A549 (cell line): Measurements from ENCODE around the gene RTEL1. TPM values are rescaled to one million over a fixed set of nuclear protein-coding genes. Genes with fewer than 3 reads are reported as not detected.

Source experiments
- ATAC-seq, 2 experiments: fragments of 200-7000 bp in 1 of 2; fragments of >200 bp in 1 of 2; cut with Nextera tagmentation in 1 of 2; cut with Tn5 transposase in 1 of 2; 3 replicates each; pipeline versions ENCODE4 v1.8.0 to v1.9.1; 2018 to 2020; ENCODE audit warnings: mild to moderate bottlenecking in 1 of 2, moderate library complexity in 1 of 2
- CTCF ChIA-PET: fragments of 300-600 bp; sonication (Branson Sonifier 250); formaldehyde crosslinking; extraction: SDS; loops from one replicate; lab custom pipeline; 2021; ENCODE audit warnings: antibody characterized with exemption, inconsistent platforms; lab: Yijun Ruan, JAX
- POLR2A ChIA-PET: fragments of 350-600 bp; formaldehyde crosslinking; extraction: SDS; loops from one replicate; lab custom pipeline; 2021; ENCODE audit warnings: antibody characterized with exemption, inconsistent platforms; lab: Yijun Ruan, JAX
- DNase-seq, 2 experiments: peaks; one replicate each; pipeline versions ENCODE4 v3.0.0 to v3.0.0-alpha.2; 2011 to 2016; ENCODE audit warnings: low read depth in 1 of 2, low spot score in 1 of 2
- FAIRE-seq: peaks from 2 replicates; lab custom pipeline; 2011; peaks lifted over from hg19 to GRCh38; lab: Jason Lieb, UNC
- H3K27ac ChIP-seq, 2 experiments: fragments of >200 bp; sonication (Bioruptor Twin); formaldehyde crosslinking; 3 replicates each; pipeline ENCODE4 v1.5.1; 2016 to 2017
- H3K4me1 ChIP-seq: fragments of >200 bp; sonication (Bioruptor Twin); formaldehyde crosslinking; 3 replicates; pipeline ENCODE4 v1.6.1; 2016
- H3K4me2 ChIP-seq: fragments of >200 bp; sonication (Bioruptor Twin); formaldehyde crosslinking; 3 replicates; pipeline ENCODE4 v1.6.1; 2016
- H3K4me3 ChIP-seq: fragments of >200 bp; sonication (Bioruptor Twin); formaldehyde crosslinking; 3 replicates; pipeline ENCODE4 v1.5.1; 2016
- H3K9me3 ChIP-seq: fragments of >200 bp; sonication (Bioruptor Twin); formaldehyde crosslinking; 3 replicates; pipeline ENCODE4 v1.6.1; 2016
- CHD2 ChIP-seq: fragments of 150-350 bp; IDR thresholded peaks from 2 replicates; pipeline ENCODE4 v1.6.1; 2014; ENCODE audit warnings: low read length; ENCODE audit not compliant: partially characterized antibody
- FOSB ChIP-seq: fragments of 250-450 bp; sonication (Bioruptor Pico); IDR thresholded peaks from 2 replicates; pipeline ENCODE4 v1.5.0; 2020; ENCODE audit warnings: mild to moderate bottlenecking, moderate library complexity
- HEYL ChIP-seq: fragments of 250-450 bp; sonication (Bioruptor Pico); IDR thresholded peaks from 2 replicates; pipeline ENCODE4 v1.8.0; 2021; ENCODE audit warnings: mild to moderate bottlenecking, moderate library complexity
- MYC ChIP-seq: IDR thresholded peaks from 2 replicates; pipeline ENCODE4 v1.6.1; 2012; ENCODE audit warnings: mild to moderate bottlenecking, inconsistent platforms, low read length, improper control_type of control experiment, borderline replicate concordance
- NR3C1 ChIP-seq: fragments of >200 bp; sonication (Bioruptor Twin); formaldehyde crosslinking; IDR thresholded peaks from 3 replicates; pipeline ENCODE4 v1.6.1; 2017
- ZFP36 ChIP-seq: fragments of 450-650 bp; IDR thresholded peaks from 2 replicates; pipeline ENCODE4 v1.6.1; 2014; ENCODE audit warnings: borderline replicate concordance; ENCODE audit not compliant: partially characterized antibody
- WGBS: methylation state at CpG from one replicate; pipeline ENCODE4 v1.1.6; 2017; ENCODE audit errors: missing lambda C conversion rate; 5-methylcytosine and 5-hydroxymethylcytosine counted together
- polyA plus RNA-seq, 4 experiments: library from polyadenylated mRNA; depleted of rRNA in 3 of 4; stranded (reverse); fragments of >200 nt; fragmentation: RNase III in 1 of 4; extraction: RNeasy Plus Mini Kit Qiagen cat#74134 plus additional on column Dnase treatment in 1 of 4; gene quantifications; 2 replicates in 3 of 4; 3 replicates in 1 of 4; pipeline ENCODE4 v1.2.3, GENCODE V29; 2011 to 2017
- TF ChIP-seq, protein P1 (sequence below): fragments of 200-600 bp; sonication (generic); IDR thresholded peaks from 2 replicates; pipeline ENCODE4 v1.6.1; 2016; ENCODE audit warnings: antibody characterized with exemption, mild to moderate bottlenecking, moderate library complexity
- TF ChIP-seq, protein P2 (sequence below): IDR thresholded peaks from 2 replicates; pipeline ENCODE4 v1.6.1; 2012; ENCODE audit warnings: low read depth, borderline replicate concordance

Gene RTEL1
- polyA plus RNA-seq, 2 of the 4 experiments (the other 2 are of a cell fraction): 11.3 to 12.6 TPM

DNA sequence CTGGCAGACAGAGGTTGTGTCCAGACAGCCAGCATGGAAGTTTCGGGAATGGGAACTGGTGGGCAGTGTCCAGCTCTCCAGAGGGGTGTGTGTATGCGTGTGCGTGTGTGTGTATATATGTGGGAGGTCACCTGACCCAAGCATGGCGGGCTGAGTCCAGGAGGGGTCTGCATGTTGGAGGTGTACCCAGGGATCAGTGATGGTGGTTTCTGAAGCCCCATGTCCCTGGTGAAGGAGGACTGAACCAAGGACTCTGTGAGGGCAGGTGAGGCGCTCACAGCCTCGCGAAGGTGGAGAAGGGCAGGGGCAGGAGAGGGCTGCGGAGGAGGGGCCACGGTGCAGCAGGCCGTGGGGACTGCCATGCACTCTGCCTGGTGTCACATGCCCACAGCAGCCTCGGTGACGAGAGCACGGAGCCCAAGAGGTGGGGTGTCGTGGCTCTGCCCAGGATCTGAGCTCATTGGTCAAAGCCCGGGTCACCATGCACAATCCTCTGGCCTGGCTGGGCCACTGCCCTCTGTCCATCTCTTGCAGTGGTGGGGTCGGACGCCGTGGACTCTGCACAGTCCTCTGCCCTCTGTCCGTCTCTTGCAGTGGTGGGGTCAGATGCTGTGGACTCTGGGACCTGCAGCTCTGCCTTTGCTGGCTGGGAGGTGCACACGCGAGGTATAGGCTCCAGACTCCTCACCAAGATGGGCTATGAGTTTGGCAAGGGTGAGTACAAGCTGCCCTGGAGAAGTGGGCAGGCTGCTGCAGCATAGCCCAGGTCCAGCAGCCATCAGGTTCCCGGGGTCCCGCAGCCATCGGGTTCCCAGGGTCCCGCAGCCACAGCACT, 76.2 kb downstream of the RTEL1 start:
- H3K27ac ChIP-seq: no peak overlapping the region
- no peak overlapping the region for H3K4me3 ChIP-seq
- DNase-seq (no peak), FAIRE-seq (no peak), ATAC-seq (no peak)
- CTCF ChIA-PET: interaction anchor here (0.8 to 1.8 kb wide), 4 partner anchors 12 to 196 kb away, joined by 3 to 6 read pairs (median 3); partner anchors contain the start of gene PTK6
- 89% methylated on average over 23 of the region's 25 CpGs for WGBS
- TF ChIP-seq NR3C1 (no peak), MYC (no peak), ZFP36 (no peak)
- TF ChIP-seq, protein P1, sequence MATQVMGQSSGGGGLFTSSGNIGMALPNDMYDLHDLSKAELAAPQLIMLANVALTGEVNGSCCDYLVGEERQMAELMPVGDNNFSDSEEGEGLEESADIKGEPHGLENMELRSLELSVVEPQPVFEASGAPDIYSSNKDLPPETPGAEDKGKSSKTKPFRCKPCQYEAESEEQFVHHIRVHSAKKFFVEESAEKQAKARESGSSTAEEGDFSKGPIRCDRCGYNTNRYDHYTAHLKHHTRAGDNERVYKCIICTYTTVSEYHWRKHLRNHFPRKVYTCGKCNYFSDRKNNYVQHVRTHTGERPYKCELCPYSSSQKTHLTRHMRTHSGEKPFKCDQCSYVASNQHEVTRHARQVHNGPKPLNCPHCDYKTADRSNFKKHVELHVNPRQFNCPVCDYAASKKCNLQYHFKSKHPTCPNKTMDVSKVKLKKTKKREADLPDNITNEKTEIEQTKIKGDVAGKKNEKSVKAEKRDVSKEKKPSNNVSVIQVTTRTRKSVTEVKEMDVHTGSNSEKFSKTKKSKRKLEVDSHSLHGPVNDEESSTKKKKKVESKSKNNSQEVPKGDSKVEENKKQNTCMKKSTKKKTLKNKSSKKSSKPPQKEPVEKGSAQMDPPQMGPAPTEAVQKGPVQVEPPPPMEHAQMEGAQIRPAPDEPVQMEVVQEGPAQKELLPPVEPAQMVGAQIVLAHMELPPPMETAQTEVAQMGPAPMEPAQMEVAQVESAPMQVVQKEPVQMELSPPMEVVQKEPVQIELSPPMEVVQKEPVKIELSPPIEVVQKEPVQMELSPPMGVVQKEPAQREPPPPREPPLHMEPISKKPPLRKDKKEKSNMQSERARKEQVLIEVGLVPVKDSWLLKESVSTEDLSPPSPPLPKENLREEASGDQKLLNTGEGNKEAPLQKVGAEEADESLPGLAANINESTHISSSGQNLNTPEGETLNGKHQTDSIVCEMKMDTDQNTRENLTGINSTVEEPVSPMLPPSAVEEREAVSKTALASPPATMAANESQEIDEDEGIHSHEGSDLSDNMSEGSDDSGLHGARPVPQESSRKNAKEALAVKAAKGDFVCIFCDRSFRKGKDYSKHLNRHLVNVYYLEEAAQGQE: no peak
- TF ChIP-seq, protein P2, sequence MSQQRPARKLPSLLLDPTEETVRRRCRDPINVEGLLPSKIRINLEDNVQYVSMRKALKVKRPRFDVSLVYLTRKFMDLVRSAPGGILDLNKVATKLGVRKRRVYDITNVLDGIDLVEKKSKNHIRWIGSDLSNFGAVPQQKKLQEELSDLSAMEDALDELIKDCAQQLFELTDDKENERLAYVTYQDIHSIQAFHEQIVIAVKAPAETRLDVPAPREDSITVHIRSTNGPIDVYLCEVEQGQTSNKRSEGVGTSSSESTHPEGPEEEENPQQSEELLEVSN: no peak
- no peak overlapping the region for H3K4me2 ChIP-seq
- no peaks in the 10 kb centered on the region for H3K9me3 ChIP-seq
- POLR2A ChIA-PET: no interaction called here
- H3K4me1 ChIP-seq: peaks cover 5% of the 10 kb centered on the region

DNA sequence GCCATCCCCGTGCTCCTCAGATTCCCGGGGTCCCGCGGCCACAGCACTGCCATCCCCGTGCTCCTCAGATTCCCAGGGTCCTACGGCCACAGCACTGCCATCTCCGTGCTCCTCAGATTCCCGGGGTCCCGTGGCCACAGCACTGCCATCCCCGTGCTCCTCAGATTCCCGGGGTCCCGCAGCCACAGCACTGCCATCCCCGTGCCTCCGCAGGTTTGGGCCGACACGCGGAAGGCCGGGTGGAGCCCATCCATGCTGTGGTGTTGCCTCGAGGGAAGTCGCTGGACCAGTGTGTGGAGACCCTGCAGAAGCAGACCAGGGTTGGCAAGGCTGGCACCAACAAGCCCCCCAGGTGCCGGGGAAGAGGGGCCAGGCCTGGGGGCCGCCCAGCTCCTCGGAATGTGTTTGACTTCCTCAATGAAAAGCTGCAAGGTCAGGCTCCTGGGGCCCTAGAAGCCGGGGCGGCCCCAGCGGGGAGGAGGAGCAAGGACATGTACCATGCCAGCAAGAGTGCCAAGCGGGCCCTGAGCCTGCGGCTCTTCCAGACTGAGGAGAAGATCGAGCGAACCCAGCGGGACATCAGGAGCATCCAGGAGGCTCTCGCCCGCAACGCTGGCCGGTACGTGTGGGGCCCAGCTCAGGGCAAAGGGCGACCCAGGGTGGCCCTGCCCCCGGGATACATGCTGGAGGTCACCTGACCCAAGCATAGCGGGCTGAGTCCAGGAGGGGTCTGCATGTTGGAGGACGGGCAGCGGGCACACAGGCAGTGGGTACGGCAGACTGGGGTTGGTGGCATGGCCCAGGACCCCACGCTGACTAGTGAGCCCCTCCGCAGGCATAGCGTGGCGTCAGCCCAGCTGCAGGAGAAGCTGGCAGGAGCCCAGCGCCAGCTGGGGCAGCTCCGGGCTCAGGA, 77.1 kb downstream of the RTEL1 start:
- no peak for FAIRE-seq
- CTCF ChIA-PET: interaction anchor here (0.8 to 1.8 kb wide), 6 partner anchors 13 to 197 kb away, joined by 3 to 7 read pairs (median 4); partner anchors contain the start of genes PTK6 and TPD52L2

More for the DNA sequence above, 77.1 kb downstream of the RTEL1 start:
- no peak overlapping the region for H3K4me2 ChIP-seq
- DNase-seq (no peak), ATAC-seq (no peak)
- no peaks in the 10 kb centered on the region for H3K9me3 ChIP-seq
- TF ChIP-seq, protein P1: no peak
- no peak for TF ChIP-seq HEYL
- no peak for TF ChIP-seq ZFP36
- no peak for TF ChIP-seq FOSB (CRISPR knock-in tag)
- TF ChIP-seq CHD2: no peak
- H3K4me3 ChIP-seq: no peak overlapping the region
- POLR2A ChIA-PET: no interaction called here
- peaks cover 5% of the 10 kb centered on the region for H3K4me1 ChIP-seq
- no peak overlapping the region for H3K27ac ChIP-seq
- WGBS: 90% methylated on average over 43 of the region's 48 CpGs
